GM19328 (cell line): ENCODE data around the gene FCHO1.

ENCODE experiments used
- ATAC-seq: cut with Tn5 transposase; IDR thresholded peaks from one replicate; pipeline ENCODE4 v1.9.1; 2021; ENCODE audit warnings: mild to moderate bottlenecking, moderate library complexity; ENCODE audit not compliant: unreplicated experiment

FCHO1 gene

DNA sequence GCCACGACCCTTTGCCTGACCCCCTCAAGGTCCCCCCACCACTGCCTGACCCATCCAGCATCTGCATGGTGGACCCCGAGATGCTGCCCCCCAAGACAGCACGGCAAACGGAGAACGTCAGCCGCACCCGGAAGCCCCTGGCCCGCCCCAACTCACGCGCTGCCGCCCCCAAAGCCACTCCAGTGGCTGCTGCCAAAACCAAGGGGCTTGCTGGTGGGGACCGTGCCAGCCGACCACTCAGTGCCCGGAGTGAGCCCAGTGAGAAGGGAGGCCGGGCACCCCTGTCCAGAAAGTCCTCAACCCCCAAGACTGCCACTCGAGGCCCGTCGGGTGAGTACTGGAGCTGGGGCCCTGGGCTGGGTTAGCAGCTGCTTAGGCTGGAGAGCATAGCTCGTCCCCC is 23.4 kb upstream of the FCHO1 start:
- ATAC-seq: no peak

DNA sequence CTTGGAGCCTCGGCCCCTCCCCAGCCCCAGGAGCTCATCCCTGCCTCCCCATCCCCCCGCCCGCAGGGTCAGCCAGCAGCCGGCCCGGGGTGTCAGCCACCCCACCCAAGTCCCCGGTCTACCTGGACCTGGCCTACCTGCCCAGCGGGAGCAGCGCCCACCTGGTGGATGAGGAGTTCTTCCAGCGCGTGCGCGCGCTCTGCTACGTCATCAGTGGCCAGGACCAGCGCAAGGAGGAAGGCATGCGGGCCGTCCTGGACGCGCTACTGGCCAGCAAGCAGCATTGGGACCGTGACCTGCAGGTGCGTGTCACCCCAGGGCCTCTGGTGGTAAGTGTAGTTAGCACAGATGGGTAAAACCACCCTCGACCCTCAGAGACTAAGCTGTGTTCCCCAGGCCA is 18.1 kb upstream of the FCHO1 start:
- ATAC-seq: no peak

DNA sequence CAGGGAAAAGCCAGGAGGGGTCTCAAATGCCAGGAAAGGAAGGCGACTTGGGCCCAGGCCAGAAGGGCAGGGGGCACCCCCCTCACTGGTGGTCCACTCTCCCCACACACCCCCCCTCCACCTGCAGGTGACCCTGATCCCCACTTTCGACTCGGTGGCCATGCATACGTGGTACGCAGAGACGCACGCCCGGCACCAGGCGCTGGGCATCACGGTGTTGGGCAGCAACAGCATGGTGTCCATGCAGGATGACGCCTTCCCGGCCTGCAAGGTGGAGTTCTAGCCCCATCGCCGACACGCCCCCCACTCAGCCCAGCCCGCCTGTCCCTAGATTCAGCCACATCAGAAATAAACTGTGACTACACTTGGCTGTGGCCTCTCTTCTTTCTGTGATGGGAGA is 17.1 kb upstream of the FCHO1 start:
- no peak for ATAC-seq

DNA sequence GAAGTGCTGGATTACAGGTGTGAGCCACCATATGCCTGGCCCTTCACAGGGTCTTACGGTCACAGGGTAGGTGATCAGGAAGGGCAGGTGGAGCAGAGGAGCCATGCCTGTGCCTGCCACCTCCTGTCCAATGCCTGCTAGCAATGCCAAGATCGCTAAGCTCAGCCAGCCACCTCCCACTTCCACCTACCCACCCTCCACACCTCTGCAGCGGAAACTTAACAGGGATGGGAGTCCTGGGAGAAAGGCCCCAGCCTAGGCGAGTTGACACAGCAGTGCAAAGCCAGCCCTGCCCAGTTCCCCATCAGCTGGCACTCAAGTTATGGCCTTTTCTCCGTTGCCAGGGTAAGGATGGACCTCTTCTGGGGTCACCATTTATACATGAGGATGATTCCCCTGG is 15.9 kb upstream of the FCHO1 start:
- no peak for ATAC-seq

GRCh38 chr19:17737690-17738153 is 13.6 kb upstream of the FCHO1 start:
- no peak for ATAC-seq

DNA sequence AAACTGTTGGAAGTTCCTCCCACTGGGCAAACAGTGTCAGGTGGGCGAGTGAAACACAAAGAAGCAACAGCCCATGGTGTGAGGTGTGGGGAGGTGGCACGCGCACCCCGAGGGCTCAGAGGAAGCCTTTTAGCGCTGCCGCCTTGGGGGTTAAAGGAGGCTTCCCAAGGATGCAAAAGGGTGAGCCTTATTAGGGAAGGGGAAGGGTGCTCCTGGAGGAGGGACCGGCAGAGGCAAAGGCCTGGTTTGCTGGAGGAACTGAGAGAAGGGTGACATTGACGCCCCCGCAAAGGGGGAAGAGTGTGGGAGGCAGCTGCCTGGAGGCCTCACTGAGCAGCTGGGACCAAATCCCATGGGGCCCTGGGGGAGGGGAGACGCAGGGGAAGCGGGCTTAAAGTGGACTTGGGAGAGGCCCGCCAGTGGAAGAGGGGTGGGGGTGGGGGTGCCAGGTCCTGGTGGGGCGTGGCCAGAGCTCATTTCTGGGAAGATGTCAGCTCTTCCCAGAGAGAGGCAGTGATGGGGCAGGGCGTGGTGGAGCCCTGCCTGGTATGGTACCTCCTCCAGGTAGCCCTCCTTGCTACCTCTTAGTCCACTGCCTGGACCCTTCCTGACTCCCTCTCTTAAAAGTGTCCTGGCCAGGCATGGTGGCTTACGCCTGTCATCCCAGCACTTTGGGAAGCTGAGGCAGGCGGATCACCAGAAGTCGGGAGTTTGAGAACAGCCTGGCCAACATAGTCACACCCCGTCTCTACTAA is 12.0 kb upstream of the FCHO1 start:
- no peak for ATAC-seq

GRCh38 chr19:17741456-17741855 is 9.8 kb upstream of the FCHO1 start:
- ATAC-seq: no peak

DNA sequence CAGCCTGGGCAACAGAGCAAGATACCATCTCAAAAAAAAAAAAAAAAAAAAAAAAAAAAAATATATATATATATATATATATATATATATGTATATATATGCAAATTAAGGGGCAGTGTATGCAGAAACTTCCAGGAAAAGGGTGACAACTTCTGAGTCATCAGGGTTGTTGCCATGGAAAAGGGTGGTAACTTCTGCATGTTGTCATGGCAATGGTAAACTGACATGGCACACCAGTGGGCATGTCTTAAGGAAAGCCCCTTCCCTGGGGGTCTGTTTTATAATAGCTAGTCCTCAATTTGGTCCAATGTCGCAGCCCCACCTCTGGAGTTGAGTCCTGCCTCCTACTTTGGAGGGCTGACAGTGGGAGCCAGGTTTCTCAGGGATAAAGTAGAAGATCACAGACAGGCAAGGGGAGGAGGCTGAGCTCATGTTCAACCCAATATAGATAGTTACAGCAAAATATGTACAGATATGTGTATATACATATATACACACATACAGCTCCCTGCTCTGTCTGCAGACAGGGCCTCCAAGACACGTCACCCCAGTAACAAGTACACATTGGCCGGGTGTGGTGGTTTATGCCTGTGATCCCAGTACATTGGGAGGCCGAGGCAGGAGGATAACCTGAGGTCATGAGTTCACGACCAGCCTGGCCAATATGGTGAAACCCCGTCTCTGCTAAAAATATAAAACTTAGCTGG is 7.2 kb upstream of the FCHO1 start:
- ATAC-seq: no peak

GRCh38 chr19:17747205-17748098 is 3.8 kb upstream of the FCHO1 start:
- peak; percentile 68 for ATAC-seq

DNA sequence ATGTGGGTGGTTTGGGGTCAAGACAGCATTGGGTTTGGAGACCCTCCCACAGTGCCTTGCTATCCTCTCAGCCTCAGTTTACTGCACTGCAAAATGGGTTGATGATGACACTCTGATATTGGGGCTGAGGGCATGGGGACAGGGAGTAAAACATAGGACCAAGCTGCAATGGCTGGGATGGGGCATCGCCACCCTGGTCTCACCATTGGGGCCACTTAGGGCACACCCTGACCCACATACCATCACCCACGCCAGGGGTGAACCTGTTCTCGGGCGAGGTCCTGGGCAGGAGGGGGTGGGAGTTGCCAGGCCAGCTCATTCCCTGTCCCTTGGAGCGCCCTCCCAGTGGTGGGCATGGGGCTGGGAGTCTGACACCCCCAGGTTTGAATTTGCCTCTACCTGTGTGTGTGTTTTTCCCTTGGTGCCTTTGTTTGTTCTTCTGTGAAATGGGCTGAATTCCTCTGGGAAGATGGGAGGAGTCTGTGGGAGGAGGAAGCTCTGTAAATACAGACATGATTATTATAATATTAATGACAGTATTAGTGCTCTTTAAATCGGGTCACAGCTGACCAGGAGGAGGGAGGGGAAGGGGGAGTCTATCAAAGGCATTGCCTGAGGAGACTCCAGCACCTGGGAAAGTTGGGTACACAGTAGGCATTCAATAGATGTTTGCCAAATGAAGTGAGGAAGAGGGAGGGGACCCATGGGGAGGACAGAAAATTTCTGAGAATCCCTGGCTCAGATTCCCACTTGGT is 2.2 kb upstream of the FCHO1 start:
- no peak for ATAC-seq

DNA sequence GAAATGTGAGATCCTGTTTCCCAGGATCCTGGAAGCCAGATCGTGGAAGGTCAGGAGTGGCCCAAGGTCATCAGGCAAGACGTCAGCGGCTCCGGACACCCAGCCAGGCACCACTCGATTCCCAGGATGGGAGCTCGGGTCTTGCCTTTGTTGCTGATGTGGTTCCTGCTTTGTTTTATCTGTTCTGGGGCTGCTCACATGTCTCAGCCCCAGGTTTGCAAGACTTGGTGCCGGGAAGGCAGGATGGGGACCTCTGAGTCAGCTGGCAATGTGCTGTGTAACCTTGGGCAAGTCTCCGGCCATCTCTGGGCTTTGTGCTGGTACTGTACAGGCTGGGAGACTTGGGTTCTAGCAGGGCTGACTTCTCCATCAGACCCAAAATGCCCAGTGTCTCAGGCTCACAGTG is 1.4 kb upstream of the FCHO1 start:
- no peak for ATAC-seq

DNA sequence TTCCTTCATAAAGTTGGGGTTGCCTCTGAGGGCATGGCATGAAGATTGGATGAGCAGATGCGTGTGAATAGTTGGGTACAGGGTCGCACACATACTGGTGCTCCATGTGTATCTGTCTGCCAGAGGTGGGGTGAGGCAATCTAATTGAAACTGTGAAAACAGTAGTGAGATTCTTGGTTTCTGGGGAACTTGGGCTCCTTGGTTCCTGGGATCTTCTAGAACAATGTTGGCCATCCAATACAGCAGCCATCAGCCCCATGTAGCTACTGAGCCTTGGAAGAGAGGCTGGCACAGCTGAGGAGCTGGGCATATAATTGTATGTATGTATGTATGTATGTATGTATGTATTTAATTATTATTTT is 616 bp downstream of the FCHO1 start:
- ATAC-seq: no peak

GRCh38 chr19:17752865-17753639 is 1.8 kb downstream of the FCHO1 start:
- ATAC-seq: no peak

GRCh38 chr19:17753976-17754375 is 2.7 kb downstream of the FCHO1 start:
- no peak for ATAC-seq

DNA sequence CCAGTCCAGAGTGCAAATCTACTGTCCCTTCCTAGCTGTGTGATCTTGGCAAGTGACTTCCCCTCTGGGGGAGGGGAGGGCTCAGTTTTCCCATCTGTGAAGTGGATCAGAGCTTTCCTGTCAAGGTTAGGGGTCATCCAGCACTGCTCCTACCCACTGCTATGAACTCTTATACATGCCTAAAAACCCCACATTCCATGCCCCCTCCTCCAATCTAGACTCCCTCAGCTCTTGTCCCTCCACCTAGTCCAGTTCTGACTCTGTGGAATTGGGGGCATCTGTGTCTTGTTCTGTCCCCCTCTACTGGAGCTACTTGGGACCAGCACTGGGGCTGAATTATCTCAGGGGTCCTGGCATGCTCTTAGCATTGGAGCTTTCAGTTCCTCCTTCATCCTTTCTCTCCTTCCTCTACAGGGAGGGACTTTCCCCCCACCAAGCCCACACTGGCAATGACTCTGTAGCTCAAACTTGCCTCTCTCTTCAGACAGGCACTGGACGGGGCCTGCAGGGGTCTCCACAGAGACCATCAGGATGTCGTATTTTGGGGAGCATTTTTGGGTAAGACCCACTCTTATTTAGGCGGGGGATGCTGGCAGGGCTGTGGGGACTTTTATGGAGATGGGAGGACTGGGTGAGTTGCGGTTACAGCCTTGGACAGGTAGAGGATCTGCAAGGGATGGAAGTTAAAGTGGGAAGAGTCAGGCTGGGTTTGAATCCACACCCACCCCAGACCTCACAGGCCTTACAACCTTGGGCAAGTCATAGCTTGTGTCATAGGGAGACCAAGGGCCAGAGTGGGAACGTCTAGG is 3.6 kb downstream of the FCHO1 start:
- ATAC-seq: peak; percentile 37

- ATAC-seq: no peak
Measured at GRCh38 chr19:17755443-17755890, 4.2 kb downstream of the FCHO1 start.

DNA sequence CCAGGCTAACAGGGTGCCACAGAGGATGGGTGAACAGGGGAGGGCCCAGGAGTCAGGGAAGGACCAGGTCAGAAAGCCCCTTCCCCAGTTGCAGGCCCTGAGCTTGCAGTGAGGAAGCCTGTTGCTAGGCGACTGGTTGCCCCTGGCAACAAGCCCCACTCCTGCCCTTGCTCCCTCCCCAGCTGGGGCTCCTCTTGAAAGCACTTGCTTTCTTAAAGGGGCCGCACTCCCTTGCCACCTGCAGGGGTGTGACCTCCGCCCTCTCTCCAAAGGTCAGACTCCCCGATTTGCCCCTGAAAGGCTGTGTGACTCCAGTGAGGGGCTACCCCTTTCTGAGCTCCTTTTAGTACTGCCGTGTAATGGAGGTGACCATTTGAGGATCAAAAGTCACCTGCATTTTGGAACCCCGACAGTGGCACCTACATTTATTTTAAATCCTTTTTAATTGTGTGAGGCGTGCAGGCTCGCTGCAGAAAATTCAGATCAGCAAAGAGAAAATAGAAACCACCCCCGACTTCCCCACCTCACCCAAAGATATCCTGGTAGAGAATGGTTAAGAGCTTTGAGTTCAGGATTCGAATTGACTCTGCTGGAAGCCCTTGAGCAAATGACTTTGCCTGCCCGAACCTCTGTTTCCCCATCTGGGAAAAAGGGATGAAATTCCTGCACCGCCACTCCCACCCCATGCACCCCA is 4.8 kb downstream of the FCHO1 start:
- no peak for ATAC-seq

DNA sequence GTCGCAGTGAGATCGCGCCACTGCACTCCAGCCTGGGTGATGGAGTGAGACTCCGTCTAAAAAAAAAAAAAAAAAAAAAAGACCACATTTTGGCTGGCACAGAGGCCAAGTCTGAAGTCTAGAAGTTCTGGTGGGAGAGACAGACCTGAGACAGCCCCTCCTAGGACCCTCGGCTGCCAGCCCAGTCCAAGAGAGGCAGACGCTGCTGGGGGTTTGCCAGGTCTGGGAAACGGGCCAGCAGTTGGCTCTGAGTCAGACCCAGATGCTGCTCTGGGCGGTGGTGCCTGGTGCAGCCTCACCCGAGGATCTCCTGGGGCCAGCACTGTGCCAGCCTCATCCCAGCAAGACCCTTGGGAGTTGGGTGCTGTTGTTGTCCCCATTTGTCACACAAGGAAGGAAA is 5.8 kb downstream of the FCHO1 start:
- no peak for ATAC-seq

DNA sequence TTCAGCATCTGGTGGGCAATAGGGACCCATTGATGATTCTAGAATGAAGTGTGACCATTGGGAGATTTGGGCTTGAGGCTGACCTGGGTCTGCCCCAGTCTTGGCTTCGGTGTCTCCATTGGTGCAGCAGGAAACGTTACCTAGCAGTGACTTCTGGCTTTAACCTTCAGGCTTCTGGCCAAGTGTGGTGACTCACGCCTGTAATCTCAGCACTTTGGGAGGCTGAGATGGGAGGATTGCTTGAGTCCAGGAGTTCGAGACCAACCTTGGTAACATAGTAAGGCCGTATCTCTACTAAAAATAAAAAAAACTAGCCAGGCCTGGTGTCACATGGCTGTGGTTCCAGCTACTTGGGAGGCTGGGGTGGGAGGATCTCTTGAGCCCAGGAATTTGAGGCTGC is 7.2 kb downstream of the FCHO1 start:
- no peak for ATAC-seq
